GM18526 (cell line): Measurements from ENCODE around the gene ANKS1B.

ENCODE experiments used
- POLR2A ChIP-seq: IDR thresholded peaks from 3 replicates; pipeline ENCODE4 v1.6.1; 2011; ENCODE audit not compliant: insufficient read length; ENCODE audit errors: extremely low read depth

Gene ANKS1B

GRCh38 chr12:99154216-99154982 lies 830.3 kb downstream of the ANKS1B start:
- TF ChIP-seq POLR2A = no peak

- no peak for TF ChIP-seq POLR2A
Observed at GRCh38 chr12:99153293-99153692, 831.4 kb downstream of the ANKS1B start.

- no peak for TF ChIP-seq POLR2A
Observed at GRCh38 chr12:99152337-99152736, 832.4 kb downstream of the ANKS1B start.

- TF ChIP-seq POLR2A = no peak
Observed at GRCh38 chr12:99151744-99152143, 833.0 kb downstream of the ANKS1B start.

- TF ChIP-seq POLR2A = no peak
Observed at GRCh38 chr12:99147130-99147529, 837.6 kb downstream of the ANKS1B start.

GRCh38 chr12:99146730-99147129 lies 838.0 kb downstream of the ANKS1B start:
- no peak for TF ChIP-seq POLR2A

- TF ChIP-seq POLR2A = no peak
Observed at GRCh38 chr12:99146185-99146584, 838.6 kb downstream of the ANKS1B start.

- TF ChIP-seq POLR2A = no peak
Observed at GRCh38 chr12:99142651-99143050, 842.1 kb downstream of the ANKS1B start.

GRCh38 chr12:99140017-99140720 lies 844.6 kb downstream of the ANKS1B start:
- TF ChIP-seq POLR2A = no peak

- no peak for TF ChIP-seq POLR2A
Observed at GRCh38 chr12:99138393-99138792, 846.3 kb downstream of the ANKS1B start.

GRCh38 chr12:99137124-99137855 lies 847.4 kb downstream of the ANKS1B start:
- no peak for TF ChIP-seq POLR2A

- TF ChIP-seq POLR2A = no peak
Observed at GRCh38 chr12:99136516-99136915, 848.2 kb downstream of the ANKS1B start.

GRCh38 chr12:99135376-99135775 lies 849.4 kb downstream of the ANKS1B start:
- TF ChIP-seq POLR2A = no peak

GRCh38 chr12:99133401-99133800 lies 851.3 kb downstream of the ANKS1B start:
- TF ChIP-seq POLR2A = no peak

- TF ChIP-seq POLR2A = no peak
Observed at GRCh38 chr12:99131751-99132199, 853.0 kb downstream of the ANKS1B start.

- no peak for TF ChIP-seq POLR2A
Observed at GRCh38 chr12:99130808-99131553, 853.8 kb downstream of the ANKS1B start.
